ENCODE results near the gene DIPK1A.

DNA sequence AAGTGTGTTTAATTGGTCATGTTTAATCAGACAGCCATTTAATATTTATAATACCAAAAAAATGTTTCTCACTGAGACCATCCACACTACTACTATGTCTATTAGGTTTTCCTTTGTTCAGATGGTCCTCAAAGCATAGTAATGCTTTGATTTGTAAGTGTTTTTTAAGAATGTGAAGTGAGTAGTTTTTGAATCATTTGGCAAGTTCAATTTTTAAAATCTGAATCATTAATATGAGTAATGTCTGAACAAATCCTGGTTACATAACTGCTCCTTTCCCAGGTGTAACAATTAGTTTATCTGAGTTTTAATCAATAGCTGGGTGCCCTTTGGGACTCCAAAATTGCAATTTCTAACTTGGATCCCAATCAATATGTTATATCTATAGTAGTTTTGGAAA lies 152.9 kb downstream of the DIPK1A start:
- no peak for TF ChIP-seq YY1 (IDR thresholded peaks at IDR 0.05; ENCODE audit: insufficient read depth, insufficient read length)
- no peak for TF ChIP-seq ZNF274 (IDR thresholded peaks at IDR 0.05; ENCODE audit: low read depth, low read length)
- no peak for TF ChIP-seq SUZ12 (IDR thresholded peaks at IDR 0.05; ENCODE audit: extremely low read depth, insufficient read depth, insufficient read length)
